RWPE2 (cell line): ENCODE results near the gene ADAMTSL2.

Experiments used
- ATAC-seq: fragments of 200-7000 bp; cut with Tn5 transposase; 3 replicates; pipeline ENCODE4 v1.9.1; 2021; ENCODE audit warnings: low read depth
- DNase-seq: peaks from one replicate; pipeline ENCODE4 v3.0.0-alpha.2; 2020; ENCODE audit warnings: low spot score
- H3K27ac ChIP-seq: fragments of 450-650 bp; 2 replicates; pipeline ENCODE4 v1.5.1; 2017; ENCODE audit warnings: mild to moderate bottlenecking; ENCODE audit not compliant: poor library complexity, severe bottlenecking
- H3K27me3 ChIP-seq: fragments of 250-450 bp; sonication (Bioruptor Pico); 2 replicates; pipeline ENCODE4 v1.5.1; 2021; ENCODE audit warnings: mild to moderate bottlenecking, moderate library complexity; ENCODE audit not compliant: insufficient read depth, poor library complexity, severe bottlenecking
- H3K36me3 ChIP-seq: fragments of 250-450 bp; sonication (Bioruptor Pico); 2 replicates; pipeline ENCODE4 v1.5.1; 2020; ENCODE audit warnings: low read depth, mild to moderate bottlenecking, moderate library complexity
- H3K4me1 ChIP-seq: fragments of 250-450 bp; sonication (Bioruptor Pico); 2 replicates; pipeline ENCODE4 v1.5.1; 2021; ENCODE audit warnings: mild to moderate bottlenecking, moderate library complexity; ENCODE audit not compliant: insufficient read depth, poor library complexity, severe bottlenecking
- H3K4me3 ChIP-seq: fragments of 250-450 bp; sonication (Bioruptor Pico); 2 replicates; pipeline ENCODE4 v1.5.1; 2021; ENCODE audit warnings: mild to moderate bottlenecking, moderate library complexity; ENCODE audit not compliant: severe bottlenecking
- H3K9me3 ChIP-seq: fragments of 250-450 bp; sonication (Bioruptor Pico); 2 replicates; pipeline ENCODE4 v1.5.1; 2021; ENCODE audit warnings: mild to moderate bottlenecking, moderate library complexity; ENCODE audit not compliant: severe bottlenecking
- CTCF ChIP-seq: fragments of 450-650 bp; IDR thresholded peaks from one replicate; pipeline ENCODE4 v1.5.1; 2017; ENCODE audit warnings: mild to moderate bottlenecking, moderate library complexity; ENCODE audit not compliant: poor library complexity, severe bottlenecking

ADAMTSL2 gene

GRCh38 chr9:133554729-133555128, 20.2 kb downstream of the ADAMTSL2 start:
- DNase-seq: no peak
- no peaks in the 10 kb centered on the region for H3K9me3 ChIP-seq
- peaks cover 1% of the 10 kb centered on the region for H3K27me3 ChIP-seq
- H3K36me3 ChIP-seq: no peaks in the 10 kb centered on the region
- TF ChIP-seq CTCF: no peak
- H3K4me1 ChIP-seq: no peaks in the 10 kb centered on the region
- H3K4me3 ChIP-seq: no peak overlapping the region
- no peak overlapping the region for H3K27ac ChIP-seq
- ATAC-seq: no peak

- H3K4me3 ChIP-seq: no peak overlapping the region
- no peaks in the 10 kb centered on the region for H3K4me1 ChIP-seq
- DNase-seq: no peak
- no peak for ATAC-seq
- TF ChIP-seq CTCF: no peak
- H3K9me3 ChIP-seq: no peaks in the 10 kb centered on the region
- H3K27ac ChIP-seq: no peak overlapping the region
- H3K36me3 ChIP-seq: no peaks in the 10 kb centered on the region
- peaks cover 9% of the 10 kb centered on the region for H3K27me3 ChIP-seq
These were observed 21.9 kb downstream of the ADAMTSL2 start for GRCh38 chr9:133556354-133556753.

- no peak for DNase-seq
- no peak overlapping the region for H3K4me3 ChIP-seq
- no peak overlapping the region for H3K27ac ChIP-seq
- TF ChIP-seq CTCF: no peak
- peaks cover 9% of the 10 kb centered on the region for H3K27me3 ChIP-seq
- no peak for ATAC-seq
- H3K4me1 ChIP-seq: no peaks in the 10 kb centered on the region
- H3K36me3 ChIP-seq: no peaks in the 10 kb centered on the region
- no peaks in the 10 kb centered on the region for H3K9me3 ChIP-seq
These were observed 23.1 kb downstream of the ADAMTSL2 start for GRCh38 chr9:133557581-133557980.

- Histone ChIP-seq H3K4me1 (no peaks in the 10 kb centered on the region), H3K27me3 (peaks cover 11% of the 10 kb centered on the region), H3K4me3 (no peak overlapping the region), H3K36me3 (no peaks in the 10 kb centered on the region), H3K27ac (no peak overlapping the region), H3K9me3 (no peaks in the 10 kb centered on the region)
- TF ChIP-seq CTCF: no peak
- DNase-seq (no peak), ATAC-seq (peak; percentile 61)
These were observed 24.0 kb downstream of the ADAMTSL2 start for GRCh38 chr9:133558191-133559126.

GRCh38 chr9:133560311-133560710, 25.8 kb downstream of the ADAMTSL2 start:
- ATAC-seq (no peak), DNase-seq (no peak)
- peaks cover 11% of the 10 kb centered on the region for H3K27me3 ChIP-seq
- H3K4me3 ChIP-seq: no peak overlapping the region
- H3K36me3 ChIP-seq: no peaks in the 10 kb centered on the region
- H3K9me3 ChIP-seq: no peaks in the 10 kb centered on the region
- TF ChIP-seq CTCF: no peak
- no peaks in the 10 kb centered on the region for H3K4me1 ChIP-seq
- H3K27ac ChIP-seq: no peak overlapping the region
